OCI-LY7 (cell line): ENCODE data around the gene SPAG6. TPM values are rescaled to one million over a fixed set of nuclear protein-coding genes. Genes with fewer than 3 reads are reported as not detected.

Experiments
- BruUV-seq: library from RNA; stranded (reverse); fragments of 400-500 nt; replicated peaks from 2 replicates; lab custom pipeline; 2021; lab: Mats Ljungman, UMichigan
- CTCF ChIA-PET: fragments of 300-600 bp; sonication (Branson Sonifier 250); formaldehyde crosslinking; loops from one replicate; lab custom pipeline; 2022; ENCODE audit warnings: antibody characterized with exemption; ENCODE audit not compliant: unreplicated experiment; lab: Charles Lee
- POLR2A ChIA-PET: fragments of 300-600 bp; sonication (Branson Sonifier 250); formaldehyde crosslinking; loops from one replicate; lab custom pipeline; 2022; ENCODE audit warnings: antibody characterized with exemption; lab: Charles Lee
- DNase-seq: peaks from one replicate; pipeline ENCODE4 v3.0.0-alpha.2; 2015; ENCODE audit warnings: low spot score
- H2AFZ ChIP-seq: fragments of 200-600 bp; sonication (generic), shearing (Covaris generic); 2 replicates; pipeline ENCODE4 v1.6.1; 2014; ENCODE audit warnings: mild to moderate bottlenecking, antibody characterized with exemption, low read length, moderate library complexity
- H3K27ac ChIP-seq: fragments of 200-600 bp; sonication (generic); 2 replicates; pipeline ENCODE4 v1.5.1; 2014; ENCODE audit warnings: mixed run types, low read depth, mild to moderate bottlenecking, moderate library complexity, low read length, inconsistent platforms; ENCODE audit not compliant: poor library complexity, severe bottlenecking
- H3K36me3 ChIP-seq: fragments of 200-600 bp; sonication (generic); 2 replicates; pipeline ENCODE4 v1.6.1; 2014; ENCODE audit warnings: mild to moderate bottlenecking, antibody characterized with exemption, low read length, moderate library complexity, mixed read lengths; ENCODE audit not compliant: insufficient read depth
- H3K4me1 ChIP-seq: fragments of 200-600 bp; sonication (generic); 2 replicates; pipeline ENCODE4 v1.5.1; 2014; ENCODE audit warnings: mild to moderate bottlenecking, low read length; ENCODE audit not compliant: insufficient read depth, poor library complexity, severe bottlenecking
- H3K4me2 ChIP-seq: fragments of 200-600 bp; sonication (generic); 2 replicates; pipeline ENCODE4 v1.6.1; 2014; ENCODE audit warnings: mild to moderate bottlenecking, low read length
- H3K4me3 ChIP-seq: fragments of 200-600 bp; sonication (generic); 2 replicates; pipeline ENCODE4 v1.5.1; 2014; ENCODE audit warnings: mild to moderate bottlenecking, low read depth, low read length; ENCODE audit not compliant: poor library complexity, severe bottlenecking
- H3K79me2 ChIP-seq: fragments of 200-600 bp; sonication (generic); 2 replicates; pipeline ENCODE4 v1.6.1; 2016; ENCODE audit warnings: low read depth, mild to moderate bottlenecking, low read length, moderate library complexity, mixed read lengths; ENCODE audit not compliant: insufficient read depth
- H3K9me2 ChIP-seq: fragments of 200-600 bp; sonication (generic); 2 replicates; pipeline ENCODE4 v1.6.1; 2016; ENCODE audit warnings: mild to moderate bottlenecking, low read length, mixed read lengths; ENCODE audit not compliant: insufficient read depth
- H3K9me3 ChIP-seq: fragments of 200-600 bp; sonication (generic); 2 replicates; pipeline ENCODE4 v1.6.1; 2014; ENCODE audit warnings: mild to moderate bottlenecking, mixed run types, low read length, mixed read lengths
- H4K20me1 ChIP-seq: fragments of 200-600 bp; sonication (generic); 2 replicates; pipeline ENCODE4 v1.6.1; 2014; ENCODE audit warnings: mild to moderate bottlenecking, antibody characterized with exemption, low read length, moderate library complexity, mixed read lengths; ENCODE audit not compliant: insufficient read depth
- EZH2phosphoT487 ChIP-seq: fragments of 200-600 bp; sonication (generic); IDR thresholded peaks from 2 replicates; pipeline ENCODE4 v1.6.1; 2018; ENCODE audit warnings: low read depth, borderline replicate concordance, mild to moderate bottlenecking, mixed run types, antibody characterized with exemption, low read length, moderate library complexity, mixed read lengths
- intact Hi-C: fragments of 100-400 bp; cut with micrococcal nuclease; formaldehyde crosslinking; loops from one replicate; pipeline ENCODE4 v1.10.0; 2022; ENCODE audit not compliant: unreplicated experiment
- total RNA-seq, 2 experiments: library from RNA; depleted of rRNA in 1 of 2; stranded (reverse); fragments of >200 nt in 1 of 2; shearing (Covaris generic) in 1 of 2; gene quantifications; 2 replicates each; pipeline ENCODE4 v1.2.3, GENCODE V29; 2014 to 2022
- TF ChIP-seq, protein P1 (sequence below): fragments of 200-600 bp; sonication (generic); conservative IDR thresholded peaks from 2 replicates; pipeline ENCODE4 v1.5.1; 2014; ENCODE audit warnings: mild to moderate bottlenecking, antibody characterized with exemption, low read length, moderate library complexity, mixed read lengths

Gene SPAG6
- total RNA-seq, 2 experiments from 2014 or later: not detected

- no peaks in the 10 kb centered on the region for H3K9me3 ChIP-seq
- TF ChIP-seq, protein P1, sequence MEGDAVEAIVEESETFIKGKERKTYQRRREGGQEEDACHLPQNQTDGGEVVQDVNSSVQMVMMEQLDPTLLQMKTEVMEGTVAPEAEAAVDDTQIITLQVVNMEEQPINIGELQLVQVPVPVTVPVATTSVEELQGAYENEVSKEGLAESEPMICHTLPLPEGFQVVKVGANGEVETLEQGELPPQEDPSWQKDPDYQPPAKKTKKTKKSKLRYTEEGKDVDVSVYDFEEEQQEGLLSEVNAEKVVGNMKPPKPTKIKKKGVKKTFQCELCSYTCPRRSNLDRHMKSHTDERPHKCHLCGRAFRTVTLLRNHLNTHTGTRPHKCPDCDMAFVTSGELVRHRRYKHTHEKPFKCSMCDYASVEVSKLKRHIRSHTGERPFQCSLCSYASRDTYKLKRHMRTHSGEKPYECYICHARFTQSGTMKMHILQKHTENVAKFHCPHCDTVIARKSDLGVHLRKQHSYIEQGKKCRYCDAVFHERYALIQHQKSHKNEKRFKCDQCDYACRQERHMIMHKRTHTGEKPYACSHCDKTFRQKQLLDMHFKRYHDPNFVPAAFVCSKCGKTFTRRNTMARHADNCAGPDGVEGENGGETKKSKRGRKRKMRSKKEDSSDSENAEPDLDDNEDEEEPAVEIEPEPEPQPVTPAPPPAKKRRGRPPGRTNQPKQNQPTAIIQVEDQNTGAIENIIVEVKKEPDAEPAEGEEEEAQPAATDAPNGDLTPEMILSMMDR: no peak
- TF ChIP-seq EZH2phosphoT487: no peak
- no peaks in the 10 kb centered on the region for H3K79me2 ChIP-seq
- peak overlapping the region; percentile 76 for H3K4me3 ChIP-seq
- H3K36me3 ChIP-seq: no peaks in the 10 kb centered on the region
- H3K9me2 ChIP-seq: no peaks in the 10 kb centered on the region
- H3K27ac ChIP-seq: no peak overlapping the region
- CTCF ChIA-PET: no interaction called here
- intact Hi-C loops: loop anchor here (2.0 kb wide), 2 partner anchors 25 to 37 kb away; partner anchors contain the start of gene COMMD3
- no peak for DNase-seq
- BruUV-seq: TSS peak; percentile 87
- peaks cover 10% of the 10 kb centered on the region for H3K4me1 ChIP-seq
- peak overlapping the region; percentile 76 for H2AFZ ChIP-seq
- H4K20me1 ChIP-seq: no peaks in the 10 kb centered on the region
- POLR2A ChIA-PET: interaction anchor here (0.6 to 2.8 kb wide), 3 partner anchors 38 to 396 kb away, joined by 3 to 10 read pairs (median 3); no protein-coding TSS in a partner anchor
- peak overlapping the region; percentile 82 for H3K4me2 ChIP-seq
Measured at GRCh38 chr10:22341190-22341925, 3.9 kb upstream of the SPAG6 start.

- no peak overlapping the region for H3K4me3 ChIP-seq
- no peaks in the 10 kb centered on the region for H3K36me3 ChIP-seq
- no peak overlapping the region for H3K4me2 ChIP-seq
- H3K79me2 ChIP-seq: no peaks in the 10 kb centered on the region
- H3K27ac ChIP-seq: no peak overlapping the region
- no peak overlapping the region for H2AFZ ChIP-seq
- BruUV-seq: no TSS peak
- TF ChIP-seq, protein P1: no peak
- TF ChIP-seq EZH2phosphoT487: 0 out of 2 replicates have a peak, but pooled peaks have one; percentile 9
- no peak for DNase-seq
- CTCF ChIA-PET: no interaction called here
- H3K9me2 ChIP-seq: no peaks in the 10 kb centered on the region
- peaks cover 10% of the 10 kb centered on the region for H3K4me1 ChIP-seq
- POLR2A ChIA-PET: no interaction called here
- intact Hi-C loops: loop anchor here (2.0 kb wide), 2 partner anchors 25 to 37 kb away; partner anchors contain the start of gene COMMD3
- no peaks in the 10 kb centered on the region for H4K20me1 ChIP-seq
- H3K9me3 ChIP-seq: no peaks in the 10 kb centered on the region
Measured at GRCh38 chr10:22341926-22342196, 3.4 kb upstream of the SPAG6 start.

DNA sequence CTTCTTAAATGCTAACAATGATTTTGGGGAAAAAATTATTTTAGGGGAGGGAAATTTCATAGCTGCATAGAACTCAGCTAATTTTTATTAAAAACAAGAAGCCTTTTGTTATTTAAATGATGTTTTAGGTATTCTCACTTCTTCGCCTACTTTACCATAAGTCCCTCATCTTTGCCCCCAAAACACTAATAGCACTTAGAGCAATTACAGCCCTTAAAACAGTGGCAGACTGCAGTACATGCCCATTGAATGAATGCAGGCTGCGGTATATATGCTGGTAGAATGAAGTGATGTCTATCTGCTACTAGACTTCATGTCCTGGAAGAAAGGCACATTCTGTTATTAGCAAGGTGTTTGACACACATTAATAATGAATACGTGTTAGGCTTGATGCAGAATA, 2.9 kb upstream of the SPAG6 start:
- no peak overlapping the region for H3K27ac ChIP-seq

More for the DNA sequence above, 2.9 kb upstream of the SPAG6 start:
- H3K4me3 ChIP-seq: no peak overlapping the region
- intact Hi-C loops: no loop called here
- H4K20me1 ChIP-seq: no peaks in the 10 kb centered on the region
- ChIA-PET POLR2A (no interaction called here), CTCF (no interaction called here)
- H2AFZ ChIP-seq: no peak overlapping the region
- H3K79me2 ChIP-seq: no peaks in the 10 kb centered on the region
- peak; percentile 5 for DNase-seq
- H3K4me1 ChIP-seq: peaks cover 10% of the 10 kb centered on the region
- H3K9me3 ChIP-seq: no peaks in the 10 kb centered on the region
- TF ChIP-seq EZH2phosphoT487: no peak; the same call in 1 of the 2 replicates
- TF ChIP-seq, protein P1: no peak
- H3K36me3 ChIP-seq: no peaks in the 10 kb centered on the region
- no TSS peak for BruUV-seq
- H3K4me2 ChIP-seq: no peak overlapping the region
- H3K9me2 ChIP-seq: no peaks in the 10 kb centered on the region
